GM12874 (cell line): Measurements from ENCODE around the gene ARHGAP23.

Source experiments
- TF ChIP-seq, protein P1 (sequence below): IDR thresholded peaks from 2 replicates; pipeline ENCODE4 v1.5.1; 2011; ENCODE audit warnings: low read depth, mild to moderate bottlenecking, control low read depth, low read length, moderate library complexity; ENCODE audit not compliant: insufficient read depth

Gene ARHGAP23

DNA sequence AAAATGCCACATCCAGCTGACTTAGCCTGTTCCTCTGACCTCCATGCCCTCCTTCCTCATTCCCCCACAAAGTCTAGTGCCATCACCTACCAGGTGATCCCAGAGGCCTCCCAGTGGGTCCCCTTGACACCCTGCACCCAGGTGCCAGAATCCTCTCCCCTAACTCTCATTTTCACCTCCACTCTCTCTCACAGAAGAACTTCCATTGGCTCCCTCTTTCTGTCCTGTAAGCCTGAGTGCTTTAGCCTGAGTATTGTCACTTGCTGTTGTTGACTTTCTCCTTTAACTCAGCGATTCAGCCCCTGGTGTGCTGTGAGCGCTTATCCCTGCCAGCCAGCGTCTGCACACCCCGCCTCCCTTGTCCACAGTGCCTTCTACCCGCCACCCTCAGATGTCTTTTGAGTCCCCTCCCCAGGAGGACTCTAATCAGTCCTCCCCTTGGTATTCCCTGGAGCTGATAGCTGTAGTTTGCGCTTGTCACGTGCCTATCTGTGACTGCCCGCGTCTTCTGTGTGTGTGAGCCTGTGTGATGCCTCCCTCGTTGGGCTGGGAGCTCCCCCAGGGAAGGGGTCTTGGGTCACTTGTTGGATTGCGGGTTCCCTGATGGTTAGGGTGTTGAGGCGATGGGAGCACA, 31.9 kb downstream of the ARHGAP23 start:
- TF ChIP-seq, protein P1, sequence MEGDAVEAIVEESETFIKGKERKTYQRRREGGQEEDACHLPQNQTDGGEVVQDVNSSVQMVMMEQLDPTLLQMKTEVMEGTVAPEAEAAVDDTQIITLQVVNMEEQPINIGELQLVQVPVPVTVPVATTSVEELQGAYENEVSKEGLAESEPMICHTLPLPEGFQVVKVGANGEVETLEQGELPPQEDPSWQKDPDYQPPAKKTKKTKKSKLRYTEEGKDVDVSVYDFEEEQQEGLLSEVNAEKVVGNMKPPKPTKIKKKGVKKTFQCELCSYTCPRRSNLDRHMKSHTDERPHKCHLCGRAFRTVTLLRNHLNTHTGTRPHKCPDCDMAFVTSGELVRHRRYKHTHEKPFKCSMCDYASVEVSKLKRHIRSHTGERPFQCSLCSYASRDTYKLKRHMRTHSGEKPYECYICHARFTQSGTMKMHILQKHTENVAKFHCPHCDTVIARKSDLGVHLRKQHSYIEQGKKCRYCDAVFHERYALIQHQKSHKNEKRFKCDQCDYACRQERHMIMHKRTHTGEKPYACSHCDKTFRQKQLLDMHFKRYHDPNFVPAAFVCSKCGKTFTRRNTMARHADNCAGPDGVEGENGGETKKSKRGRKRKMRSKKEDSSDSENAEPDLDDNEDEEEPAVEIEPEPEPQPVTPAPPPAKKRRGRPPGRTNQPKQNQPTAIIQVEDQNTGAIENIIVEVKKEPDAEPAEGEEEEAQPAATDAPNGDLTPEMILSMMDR, result no peak

DNA sequence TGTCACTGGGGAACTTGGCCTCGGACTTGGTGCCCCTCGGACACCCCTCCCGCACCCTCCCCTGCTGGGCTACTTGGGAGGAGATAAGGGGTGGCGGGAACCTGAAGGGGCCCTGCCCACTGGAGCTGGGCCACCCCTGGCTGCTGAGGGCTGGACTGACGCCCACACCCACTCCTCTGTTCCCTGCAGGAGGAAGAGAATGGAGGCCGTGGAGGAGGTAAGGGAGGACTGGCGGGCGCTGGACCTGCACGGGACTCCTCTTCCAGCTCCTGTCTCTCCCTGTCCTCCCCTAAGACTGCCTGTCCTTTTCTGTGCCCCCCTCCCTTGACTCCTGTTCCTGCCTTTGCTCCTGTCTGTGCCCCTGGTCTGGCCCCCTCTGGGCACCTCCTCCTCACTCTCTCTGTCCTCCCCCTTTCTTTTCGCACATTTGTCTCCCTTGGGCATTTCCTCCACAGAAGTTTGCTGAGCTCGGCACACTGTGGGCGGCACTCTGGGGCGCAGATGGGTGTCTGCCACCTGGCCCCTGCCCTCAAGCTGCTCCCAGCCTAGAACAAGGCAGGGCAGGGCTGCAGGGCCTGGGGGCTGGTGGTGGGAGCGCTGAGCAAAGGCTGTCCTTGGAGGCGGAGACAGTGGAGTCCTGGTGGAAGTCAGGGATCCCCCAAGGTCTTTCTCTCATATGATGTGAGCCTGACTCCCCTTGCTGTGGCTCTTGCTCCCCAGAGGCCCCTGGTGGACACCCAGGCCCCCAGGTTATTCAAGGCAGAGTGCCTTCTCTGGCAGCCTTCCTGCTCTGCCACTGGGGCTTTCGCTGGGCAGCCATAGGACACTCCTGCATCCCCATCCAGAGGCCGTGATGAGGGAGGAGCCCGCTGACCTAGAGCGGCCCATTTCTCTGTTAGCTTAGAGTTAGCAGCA, 32.7 kb downstream of the ARHGAP23 start:
- TF ChIP-seq, protein P1, result no peak

DNA sequence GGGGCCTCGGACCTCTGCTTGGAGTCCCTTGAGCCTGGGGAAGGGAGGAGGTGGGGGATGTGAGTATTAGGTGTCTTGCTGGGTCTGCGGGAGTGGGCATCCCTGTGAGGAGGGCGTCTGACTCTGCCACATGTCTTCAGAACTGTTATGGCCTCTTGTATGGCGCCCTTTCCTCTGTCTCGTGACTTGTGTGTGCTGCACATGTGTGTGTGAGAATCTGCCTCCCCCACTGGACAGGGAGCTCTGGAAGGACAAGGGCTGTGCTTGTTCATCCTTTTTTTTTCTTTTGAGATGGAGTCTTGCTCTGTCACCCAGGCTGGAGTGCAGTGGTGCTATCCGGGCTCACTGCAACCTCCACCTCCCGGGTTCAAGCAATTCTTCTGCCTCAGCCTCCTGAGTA, 33.4 kb downstream of the ARHGAP23 start:
- TF ChIP-seq, protein P1, result no peak

DNA sequence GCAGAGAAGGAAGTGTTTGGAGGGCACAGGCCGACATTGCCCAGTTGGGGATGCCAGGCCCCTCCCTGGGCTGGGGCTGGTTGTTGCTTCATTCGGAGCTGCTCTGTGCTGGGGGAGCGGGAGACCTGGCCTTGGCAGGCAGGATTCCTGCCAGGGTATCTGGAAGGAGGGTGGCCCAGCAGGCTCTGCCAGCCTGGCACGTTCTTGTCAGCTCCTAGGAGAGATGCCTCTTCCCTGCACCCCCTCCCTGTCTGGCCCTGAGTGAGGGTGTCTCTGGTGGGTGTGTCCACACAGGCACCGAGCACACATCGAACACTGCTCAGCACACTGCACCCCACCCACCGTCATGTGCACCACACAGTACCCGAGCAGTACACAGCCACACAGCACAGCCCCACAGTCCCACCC, 35.2 kb downstream of the ARHGAP23 start:
- TF ChIP-seq, protein P1, result no peak

DNA sequence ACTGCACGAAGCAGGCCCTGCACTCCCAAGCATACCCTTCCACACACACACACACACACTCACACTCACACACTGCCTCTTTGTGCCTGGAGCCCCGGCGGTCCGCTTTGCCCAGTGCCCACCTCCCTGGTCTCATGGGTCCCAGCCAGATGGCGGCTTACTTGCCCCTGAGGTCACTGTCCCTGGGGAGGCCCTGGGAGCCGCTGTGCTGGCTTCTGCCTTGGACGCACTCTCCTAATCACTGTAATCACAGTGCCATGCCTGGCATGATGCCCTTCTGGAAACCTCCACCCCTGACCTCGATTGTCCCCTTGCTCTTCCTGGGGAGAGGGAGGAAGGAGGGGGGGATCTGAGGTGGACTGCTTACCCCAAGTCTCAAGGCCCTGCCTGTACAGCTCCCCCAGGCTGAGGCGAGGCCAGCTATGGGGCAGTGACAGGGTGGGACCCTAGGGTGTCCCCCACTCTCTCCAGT, 36.0 kb downstream of the ARHGAP23 start:
- TF ChIP-seq, protein P1, result no peak

DNA sequence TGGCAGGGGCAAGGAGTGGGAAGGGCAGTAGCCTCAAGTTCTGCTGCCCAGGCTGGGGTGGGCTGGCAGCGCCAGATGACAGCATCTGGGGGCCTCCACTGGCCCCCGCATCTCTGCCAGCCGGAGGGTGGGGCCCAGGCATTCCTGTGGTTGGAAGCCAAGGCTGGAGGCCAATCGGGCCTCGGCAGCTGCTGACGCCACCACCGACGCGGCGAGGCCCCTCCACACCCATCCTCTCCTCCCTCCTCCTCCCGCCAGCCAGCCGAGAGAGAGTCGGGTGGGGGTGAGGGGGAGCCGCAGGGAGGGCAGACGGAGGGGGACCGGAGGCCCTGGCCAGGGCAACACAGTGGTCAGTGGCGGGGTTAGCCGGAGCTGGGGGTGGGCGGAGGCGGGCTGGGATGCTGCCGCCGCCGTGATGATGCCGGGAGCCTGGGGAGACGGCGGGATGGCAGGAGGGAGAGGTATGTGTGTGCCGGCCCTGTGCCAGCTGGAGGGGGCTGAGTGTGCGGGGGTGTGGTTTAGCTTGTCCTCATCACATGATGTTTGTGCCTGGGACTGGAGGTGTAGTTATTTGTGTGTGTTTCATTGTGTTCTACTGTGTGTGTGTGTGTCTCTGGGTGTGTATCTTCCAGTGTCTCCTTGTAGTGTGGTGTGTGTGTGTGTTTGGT, 36.6 kb downstream of the ARHGAP23 start:
- TF ChIP-seq, protein P1, result no peak
